GM12891 (cell line): ENCODE results near the gene GNPNAT1. TPM values are rescaled to one million over a fixed set of nuclear protein-coding genes. Genes with fewer than 3 reads are reported as not detected.

Source experiments
- DNase-seq: peaks from one replicate; pipeline ENCODE4 v3.0.0; 2011; ENCODE audit warnings: low spot score; ENCODE audit not compliant: insufficient read length
- FAIRE-seq: peaks from 2 replicates; lab custom pipeline; 2011; peaks lifted over from hg19 to GRCh38; lab: Jason Lieb, UNC
- PAX5 ChIP-seq: IDR thresholded peaks from 2 replicates; pipeline ENCODE4 v1.6.1; 2011; ENCODE audit warnings: low read length, moderate library complexity, mild to moderate bottlenecking; ENCODE audit not compliant: insufficient read depth, severe bottlenecking
- POLR2A ChIP-seq: IDR thresholded peaks from 2 replicates; pipeline ENCODE4 v1.6.1; 2011; ENCODE audit warnings: low read depth, low read length, control low read depth
- POLR2AphosphoS5 ChIP-seq: IDR thresholded peaks from 2 replicates; pipeline ENCODE4 v1.6.1; 2011; ENCODE audit warnings: low read depth, low read length, control low read depth
- POU2F2 ChIP-seq: IDR thresholded peaks from 2 replicates; pipeline ENCODE4 v1.6.1; 2011; ENCODE audit warnings: low read depth, mild to moderate bottlenecking, control low read depth, low read length, moderate library complexity
- SPI1 ChIP-seq: IDR thresholded peaks from 2 replicates; pipeline ENCODE4 v1.6.1; 2011; ENCODE audit warnings: low read depth, low read length, control low read depth
- TAF1 ChIP-seq: IDR thresholded peaks from 2 replicates; pipeline ENCODE4 v1.6.1; 2011; ENCODE audit warnings: low read depth, low read length, control low read depth
- polyA plus RNA-seq: library from polyadenylated mRNA; unstranded; fragments of >200 nt; gene quantifications from one replicate; pipeline ENCODE4 v1.2.1, GENCODE V29; 2012; ENCODE audit warnings: low read depth, missing spikeins, inconsistent platforms; ENCODE audit not compliant: missing spikeins

Gene GNPNAT1
- 12.0 TPM for polyA plus RNA-seq

GRCh38 chr14:52791223-52792096 is at the start of gene GNPNAT1:
TSS of gene GNPNAT1 (minus strand) at chr14:52791607. CDS start at chr14:52784650, 6,957 bp downstream.
- DNase-seq (peak; percentile 89), FAIRE-seq (peak; percentile 87)
- TF ChIP-seq POU2F2 = no peak
- TF ChIP-seq POLR2AphosphoS5 = 0 out of 2 replicates have a peak, but pooled peaks have one; percentile 37
- no peak for TF ChIP-seq SPI1
- 0 out of 2 replicates have a peak, but pooled peaks have one; percentile 30 for TF ChIP-seq POLR2A
- TF ChIP-seq TAF1 = no peak
- peak; percentile 57 for TF ChIP-seq PAX5

GRCh38 chr14:52840877-52841276 is 49.5 kb upstream of the GNPNAT1 start:
- TF ChIP-seq SPI1 (0 out of 2 replicates have a peak, but pooled peaks have one; percentile 19), POU2F2 (no peak)
- FAIRE-seq = no peak
- DNase-seq = no peak

- DNase-seq (no peak), FAIRE-seq (no peak)
- no peak for TF ChIP-seq PAX5
- TF ChIP-seq POLR2A = no peak
- no peak for TF ChIP-seq SPI1
- TF ChIP-seq POLR2AphosphoS5 = no peak
- no peak for TF ChIP-seq TAF1
- TF ChIP-seq POU2F2 = no peak
Observed at GRCh38 chr14:52837451-52837850, 46.0 kb upstream of the GNPNAT1 start.

- DNase-seq = no peak
- no peak for FAIRE-seq
- TF ChIP-seq POU2F2 (no peak), PAX5 (no peak)
Observed at GRCh38 chr14:52836063-52836462, 44.7 kb upstream of the GNPNAT1 start.

- no peak for TF ChIP-seq PAX5
- TF ChIP-seq SPI1 = no peak
- TF ChIP-seq POLR2AphosphoS5 = no peak
- TF ChIP-seq POLR2A = no peak
- no peak for TF ChIP-seq TAF1
- no peak for TF ChIP-seq POU2F2
- DNase-seq (no peak), FAIRE-seq (no peak)
Observed at GRCh38 chr14:52835122-52835903, 43.9 kb upstream of the GNPNAT1 start.

GRCh38 chr14:52834440-52834842 is 43.0 kb upstream of the GNPNAT1 start:
- FAIRE-seq = no peak
- no peak for DNase-seq
- TF ChIP-seq POU2F2 (no peak), POLR2AphosphoS5 (no peak), POLR2A (no peak), TAF1 (no peak), SPI1 (no peak), PAX5 (no peak)

GRCh38 chr14:52833891-52834290 is 42.5 kb upstream of the GNPNAT1 start:
- DNase-seq = no peak
- no peak for FAIRE-seq
- TF ChIP-seq POLR2A (no peak), POLR2AphosphoS5 (no peak), SPI1 (no peak), POU2F2 (no peak), PAX5 (no peak), TAF1 (no peak)

- DNase-seq = no peak
- TF ChIP-seq POU2F2 = no peak
- TF ChIP-seq PAX5 = no peak
- no peak for TF ChIP-seq POLR2AphosphoS5
- TF ChIP-seq SPI1 = no peak
- TF ChIP-seq POLR2A = no peak
- TF ChIP-seq TAF1 = no peak
- FAIRE-seq = no peak
Observed at GRCh38 chr14:52829527-52830185, 38.2 kb upstream of the GNPNAT1 start.

GRCh38 chr14:52827426-52827825 is 36.0 kb upstream of the GNPNAT1 start:
- TF ChIP-seq POLR2A (no peak), POLR2AphosphoS5 (no peak), TAF1 (no peak), POU2F2 (no peak), SPI1 (no peak), PAX5 (no peak)
- DNase-seq (no peak), FAIRE-seq (no peak)
